Measurements from ENCODE around the gene TGFB3.
A peak's percentile ranks its signal among the peaks of the same experiment; 100 is the strongest.
"Not testable (repeated sequence)": the region's sequence is repeated elsewhere in the genome, so short reads cannot be mapped to it uniquely, and the experiment has no call there.

TGFB3 gene

GRCh38 chr14:75960231-75960630 is 21.6 kb downstream of the TGFB3 start:
- DNase-seq (ENCODE audit: low read depth) = no peak

- no peak for DNase-seq (ENCODE audit: low read depth)
These were observed 22.8 kb downstream of the TGFB3 start for GRCh38 chr14:75959031-75959430.

GRCh38 chr14:75952489-75952888 is 29.3 kb downstream of the TGFB3 start:
- DNase-seq (ENCODE audit: low read depth) = no peak

- DNase-seq (ENCODE audit: low read depth) = no peak
These were observed 35.0 kb downstream of the TGFB3 start for GRCh38 chr14:75946785-75947184.

- no peak for DNase-seq (ENCODE audit: low read depth)
These were observed 37.1 kb downstream of the TGFB3 start for GRCh38 chr14:75944607-75945241.

- DNase-seq (ENCODE audit: low read depth) = peak; percentile 2
These were observed 40.8 kb downstream of the TGFB3 start for GRCh38 chr14:75941030-75941429.

GRCh38 chr14:75939200-75939599 is 42.6 kb downstream of the TGFB3 start:
- no peak for DNase-seq (ENCODE audit: low read depth)

- no peak for DNase-seq (ENCODE audit: low read depth)
These were observed 46.7 kb downstream of the TGFB3 start for GRCh38 chr14:75934998-75935628.

- no peak for DNase-seq (ENCODE audit: low read depth)
These were observed 48.0 kb downstream of the TGFB3 start for GRCh38 chr14:75933712-75934296.

GRCh38 chr14:75928690-75929181 is 53.1 kb downstream of the TGFB3 start:
- DNase-seq (ENCODE audit: low read depth) = peak; percentile 1

- no peak for DNase-seq (ENCODE audit: low read depth)
These were observed 54.2 kb downstream of the TGFB3 start for GRCh38 chr14:75927564-75928087.

GRCh38 chr14:75926431-75927115 is 55.2 kb downstream of the TGFB3 start:
- no peak for DNase-seq (ENCODE audit: low read depth)

- not testable (repeated sequence) for DNase-seq (ENCODE audit: low read depth)
These were observed 56.5 kb downstream of the TGFB3 start for GRCh38 chr14:75925141-75925840.

GRCh38 chr14:75920421-75920820 is 61.4 kb downstream of the TGFB3 start:
- not testable (repeated sequence) for DNase-seq (ENCODE audit: low read depth)

- DNase-seq (ENCODE audit: low read depth) = no peak
These were observed 63.9 kb downstream of the TGFB3 start for GRCh38 chr14:75917946-75918335.

- no peak for DNase-seq (ENCODE audit: low read depth)
These were observed 64.4 kb downstream of the TGFB3 start for GRCh38 chr14:75917322-75917945.

GRCh38 chr14:75915045-75915444 is 66.8 kb downstream of the TGFB3 start:
- DNase-seq (ENCODE audit: low read depth) = no peak

GRCh38 chr14:75913183-75913582 is 68.6 kb downstream of the TGFB3 start:
- no peak for DNase-seq (ENCODE audit: low read depth)

GRCh38 chr14:75911883-75912282 is 69.9 kb downstream of the TGFB3 start:
- DNase-seq (ENCODE audit: low read depth) = no peak

GRCh38 chr14:75910048-75910447 is 71.7 kb downstream of the TGFB3 start:
- no peak for DNase-seq (ENCODE audit: low read depth)

- DNase-seq (ENCODE audit: low read depth) = no peak
These were observed 72.2 kb downstream of the TGFB3 start for GRCh38 chr14:75909630-75910029.
